Uterus (tissue), 2 donors: ENCODE data around the gene GABRB3.

ENCODE experiments used
- CTCF ChIP-seq, 4 experiments: fragments of 200-600 bp in 2 of 4; fragments of 450-650 bp in 2 of 4; sonication (generic) in 2 of 4; IDR thresholded peaks; one replicate each; pipeline ENCODE4 v1.5.1; 2016 to 2019; ENCODE audit warnings: antibody characterized with exemption in 4 of 4, mild to moderate bottlenecking in 2 of 4, moderate library complexity in 1 of 4
- POLR2A ChIP-seq, 2 donors: fragments of 450-650 bp; IDR thresholded peaks; one replicate each; pipeline ENCODE4 v1.6.1; 2016; ENCODE audit warnings: antibody characterized with exemption in 2 of 2, mild to moderate bottlenecking in 1 of 2, moderate library complexity in 1 of 2

GRCh38 chr15:26739791-26740190 is 33.1 kb downstream of the GABRB3 start:
- TF ChIP-seq CTCF (IDR thresholded peaks at IDR 0.05): no peak
- no peak for TF ChIP-seq POLR2A (IDR thresholded peaks at IDR 0.05)
